A673 (cell line): ENCODE results near the gene CHN1.

Experiments used
- EZH2 ChIP-seq: fragments of 200-600 bp; sonication (generic); IDR thresholded peaks from 2 replicates; pipeline ENCODE4 v1.6.1; 2017; ENCODE audit warnings: borderline replicate concordance, low read depth, mild to moderate bottlenecking, mixed read lengths, antibody characterized with exemption, low read length; ENCODE audit not compliant: poor library complexity, severe bottlenecking
- TF ChIP-seq, protein P1 (sequence below): fragments of 300-800, 200-600 bp; sonication (generic); conservative IDR thresholded peaks from 2 replicates; pipeline ENCODE4 v1.5.1; 2017; ENCODE audit warnings: low read depth, mild to moderate bottlenecking, antibody characterized with exemption, low read length, moderate library complexity, mixed read lengths

DNA sequence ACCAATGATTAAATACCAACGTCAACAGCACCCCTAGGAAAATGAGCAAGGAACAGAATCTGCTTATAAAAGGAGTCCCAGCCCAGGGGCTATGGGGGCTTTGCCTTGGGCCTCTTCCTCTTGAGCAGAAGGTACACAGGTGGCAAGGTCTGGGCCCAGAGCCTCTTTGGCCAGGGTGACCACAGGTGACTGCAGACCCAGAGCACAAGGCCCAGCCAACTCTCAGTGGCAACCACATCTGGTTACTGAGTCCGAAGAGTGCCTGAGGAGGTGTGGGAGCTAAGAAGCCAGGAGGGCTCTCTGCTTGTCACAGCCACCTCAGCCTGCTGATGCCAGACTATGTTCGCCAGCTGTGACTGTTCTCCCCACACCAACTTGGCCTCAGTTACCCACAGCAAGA lies 34.3 kb upstream of the CHN1 start:
- TF ChIP-seq, protein P1, sequence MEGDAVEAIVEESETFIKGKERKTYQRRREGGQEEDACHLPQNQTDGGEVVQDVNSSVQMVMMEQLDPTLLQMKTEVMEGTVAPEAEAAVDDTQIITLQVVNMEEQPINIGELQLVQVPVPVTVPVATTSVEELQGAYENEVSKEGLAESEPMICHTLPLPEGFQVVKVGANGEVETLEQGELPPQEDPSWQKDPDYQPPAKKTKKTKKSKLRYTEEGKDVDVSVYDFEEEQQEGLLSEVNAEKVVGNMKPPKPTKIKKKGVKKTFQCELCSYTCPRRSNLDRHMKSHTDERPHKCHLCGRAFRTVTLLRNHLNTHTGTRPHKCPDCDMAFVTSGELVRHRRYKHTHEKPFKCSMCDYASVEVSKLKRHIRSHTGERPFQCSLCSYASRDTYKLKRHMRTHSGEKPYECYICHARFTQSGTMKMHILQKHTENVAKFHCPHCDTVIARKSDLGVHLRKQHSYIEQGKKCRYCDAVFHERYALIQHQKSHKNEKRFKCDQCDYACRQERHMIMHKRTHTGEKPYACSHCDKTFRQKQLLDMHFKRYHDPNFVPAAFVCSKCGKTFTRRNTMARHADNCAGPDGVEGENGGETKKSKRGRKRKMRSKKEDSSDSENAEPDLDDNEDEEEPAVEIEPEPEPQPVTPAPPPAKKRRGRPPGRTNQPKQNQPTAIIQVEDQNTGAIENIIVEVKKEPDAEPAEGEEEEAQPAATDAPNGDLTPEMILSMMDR = no peak
- no peak for TF ChIP-seq EZH2
